Lower leg skin (tissue), 4 donors: ENCODE measurements around the gene CCDC82. TPM values are rescaled to one million over a fixed set of nuclear protein-coding genes. Genes with fewer than 3 reads are reported as not detected.

Experiments used
- DNase-seq, 2 donors: peaks; one replicate each; pipeline ENCODE4 v3.0.0-alpha.2; 2019; ENCODE audit warnings: low spot score in 2 of 2
- H3K4me3 ChIP-seq: fragments of 200-600 bp; sonication (generic); 2 replicates; pipeline ENCODE4 v1.5.1; 2017; ENCODE audit warnings: mild to moderate bottlenecking, low read depth; ENCODE audit not compliant: poor library complexity, severe bottlenecking
- POLR2A ChIP-seq, 2 donors: fragments of 450-650 bp; IDR thresholded peaks; one replicate each; pipeline ENCODE4 v1.6.1; 2016 to 2017; ENCODE audit warnings: antibody characterized with exemption in 2 of 2, mild to moderate bottlenecking in 1 of 2, moderate library complexity in 1 of 2
- WGBS, 2 donors: methylation state at CpG; one replicate each; pipeline ENCODE4 v1.1.5; 2018; 5-methylcytosine and 5-hydroxymethylcytosine counted together
- intact Hi-C: fragments of 100-400 bp; cut with DNase I; formaldehyde crosslinking; loops from one replicate; pipeline ENCODE4 v1.15.0; 2023; ENCODE audit warnings: low total_unique reads
- microRNA counts, 2 donors: library from miRNA; unstranded; fragments of <30 nt; microRNA quantifications; one replicate each; lab custom pipeline; 2016
- microRNA-seq, 2 donors: library from miRNA; unstranded; fragments of <30 nt; microRNA quantifications; one replicate each; pipeline ENCODE4, GENCODE V29; 2016; ENCODE audit warnings: borderline replicate concordance in 2 of 2, borderline number of aligned reads in 1 of 2
- total RNA-seq, 4 donors: library from RNA; depleted of rRNA; stranded (reverse); fragments of >200 nt; gene quantifications; one replicate each; pipeline ENCODE4 v1.1.0, GENCODE V29; 2016
- TF ChIP-seq, protein P1 (sequence below), 3 donors: fragments of 450-650 bp; IDR thresholded peaks; one replicate each; pipeline ENCODE4 v1.5.1; 2016; ENCODE audit warnings: antibody characterized with exemption in 3 of 3, mild to moderate bottlenecking in 3 of 3, moderate library complexity in 2 of 3

CCDC82 gene
- total RNA-seq, 4 donors from 2014 or later = 5.4 to 15.2 (median 7.8) TPM

DNA sequence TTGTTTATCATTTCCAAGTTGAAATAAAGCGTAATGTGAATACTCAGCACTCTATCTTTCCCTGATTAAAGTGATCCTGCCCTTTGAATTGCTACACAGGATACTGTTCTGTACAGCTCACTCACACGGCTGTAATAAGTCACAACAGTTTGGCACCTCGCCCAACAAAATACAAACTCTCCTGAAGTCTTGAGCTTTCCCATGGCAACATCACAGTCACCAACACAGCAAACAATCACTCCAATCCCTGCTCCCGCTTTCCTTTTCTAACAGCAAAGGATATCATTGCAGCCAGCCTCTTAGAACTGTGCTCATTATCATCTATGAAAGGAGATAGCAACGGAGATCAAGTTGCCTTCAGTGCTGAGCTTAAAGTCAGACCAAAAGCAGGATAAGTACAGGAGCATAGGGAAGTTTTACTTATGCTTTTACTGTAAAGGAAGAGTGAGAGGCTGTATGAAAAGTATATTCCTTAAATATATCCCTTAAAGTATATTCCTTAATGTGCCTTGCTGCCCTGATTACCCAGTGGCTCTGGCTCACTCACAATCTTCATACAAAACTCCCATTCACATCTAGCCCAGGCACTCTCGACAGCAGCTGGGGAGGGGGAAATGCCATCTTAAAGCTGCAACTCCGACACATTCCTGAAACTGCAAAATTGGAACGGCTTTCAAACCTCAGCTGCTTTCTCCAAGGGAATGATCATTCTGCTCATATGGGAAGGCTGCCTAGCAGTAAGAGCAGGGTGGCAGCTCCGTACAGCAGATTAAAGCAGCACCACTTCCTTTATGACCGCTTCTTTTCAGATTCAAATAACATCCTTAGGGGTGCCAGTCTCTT lies 82.6 kb downstream of the CCDC82 start:
- peak; percentile 92 to 93 for DNase-seq
- intact Hi-C loops = no loop called here
- no peak overlapping the region for H3K4me3 ChIP-seq
- no peak for TF ChIP-seq POLR2A (IDR thresholded peaks at IDR 0.05)
- TF ChIP-seq, protein P1, sequence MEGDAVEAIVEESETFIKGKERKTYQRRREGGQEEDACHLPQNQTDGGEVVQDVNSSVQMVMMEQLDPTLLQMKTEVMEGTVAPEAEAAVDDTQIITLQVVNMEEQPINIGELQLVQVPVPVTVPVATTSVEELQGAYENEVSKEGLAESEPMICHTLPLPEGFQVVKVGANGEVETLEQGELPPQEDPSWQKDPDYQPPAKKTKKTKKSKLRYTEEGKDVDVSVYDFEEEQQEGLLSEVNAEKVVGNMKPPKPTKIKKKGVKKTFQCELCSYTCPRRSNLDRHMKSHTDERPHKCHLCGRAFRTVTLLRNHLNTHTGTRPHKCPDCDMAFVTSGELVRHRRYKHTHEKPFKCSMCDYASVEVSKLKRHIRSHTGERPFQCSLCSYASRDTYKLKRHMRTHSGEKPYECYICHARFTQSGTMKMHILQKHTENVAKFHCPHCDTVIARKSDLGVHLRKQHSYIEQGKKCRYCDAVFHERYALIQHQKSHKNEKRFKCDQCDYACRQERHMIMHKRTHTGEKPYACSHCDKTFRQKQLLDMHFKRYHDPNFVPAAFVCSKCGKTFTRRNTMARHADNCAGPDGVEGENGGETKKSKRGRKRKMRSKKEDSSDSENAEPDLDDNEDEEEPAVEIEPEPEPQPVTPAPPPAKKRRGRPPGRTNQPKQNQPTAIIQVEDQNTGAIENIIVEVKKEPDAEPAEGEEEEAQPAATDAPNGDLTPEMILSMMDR (IDR thresholded peaks at IDR 0.05) = no peak
- WGBS, 2 donors = 3 to 4% methylated on average over 10 of the region's 10 CpGs

DNA sequence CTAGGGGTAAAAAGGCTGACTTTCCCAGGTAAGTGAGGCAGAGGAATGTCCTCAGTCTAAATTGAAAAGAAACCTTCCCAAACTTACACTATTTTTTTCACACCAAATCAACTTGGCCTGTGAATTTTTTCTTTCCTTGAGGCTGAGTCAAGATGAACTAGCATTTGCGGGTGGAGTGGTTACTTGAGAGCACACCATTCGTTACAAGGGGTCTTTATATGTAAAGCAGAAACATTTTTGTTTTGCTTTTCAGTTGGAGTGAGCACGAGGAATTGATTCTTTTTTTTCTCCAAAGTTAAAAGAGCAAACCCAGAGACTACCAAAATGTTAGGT lies 83.1 kb downstream of the CCDC82 start:
- intact Hi-C loops = no loop called here

DNA sequence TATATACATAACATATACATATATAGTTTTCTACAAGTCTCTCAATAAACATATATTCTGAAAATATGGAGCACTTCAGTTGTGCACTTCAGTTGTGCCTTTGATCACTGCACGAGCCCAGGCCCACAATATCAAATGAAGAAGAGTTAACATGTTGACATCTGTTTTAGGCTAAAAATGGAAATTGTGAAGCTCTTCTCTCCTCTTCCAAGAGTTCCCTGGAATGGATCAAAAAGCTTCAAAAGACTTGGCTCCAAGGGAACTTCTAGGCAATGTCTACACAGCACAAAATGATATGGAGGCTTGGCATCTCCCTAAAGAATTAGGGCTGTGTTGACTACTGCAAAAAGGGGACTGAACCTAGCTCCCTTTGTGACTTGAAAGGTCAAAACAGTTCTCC lies 83.6 kb downstream of the CCDC82 start:
- intact Hi-C loops = no loop called here
- no peak for TF ChIP-seq POLR2A (IDR thresholded peaks at IDR 0.05)
- TF ChIP-seq, protein P1 (IDR thresholded peaks at IDR 0.05) = no peak
- 66 to 67% methylated on average over 1 of the region's 1 CpG for WGBS, 2 donors
- DNase-seq = no peak
- H3K4me3 ChIP-seq = no peak overlapping the region

More for the DNA sequence above, 83.1 kb downstream of the CCDC82 start:
- no peak for DNase-seq
- no peak for TF ChIP-seq POLR2A (IDR thresholded peaks at IDR 0.05)
- TF ChIP-seq, protein P1 (IDR thresholded peaks at IDR 0.05) = no peak
- 11 to 12% methylated on average over 3 of the region's 3 CpGs for WGBS, 2 donors
- H3K4me3 ChIP-seq = no peak overlapping the region

DNA sequence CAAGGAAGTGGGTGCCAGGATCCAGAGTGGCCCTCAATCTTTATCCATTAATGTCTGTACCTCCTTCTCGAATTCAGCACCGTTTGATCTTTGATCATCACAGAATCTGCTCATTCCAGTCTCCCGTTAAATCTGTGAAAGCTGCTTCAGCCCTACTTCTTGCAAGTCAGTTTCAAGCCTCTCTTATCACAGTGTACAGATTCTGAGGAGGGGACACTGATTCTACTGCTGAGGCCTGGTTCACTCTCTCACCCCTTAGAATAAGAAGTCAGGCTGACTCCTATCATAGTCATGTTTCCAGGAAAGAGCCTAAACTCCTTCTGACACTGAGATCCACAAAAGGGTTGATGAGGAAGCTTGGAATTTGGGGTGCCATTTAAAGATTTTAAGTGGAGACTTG lies 85.7 kb downstream of the CCDC82 start:
- no peak overlapping the region for H3K4me3 ChIP-seq
- 89 to 96% methylated on average over 3 of the region's 3 CpGs for WGBS, 2 donors
- intact Hi-C loops = no loop called here
- no peak for DNase-seq
- no peak for TF ChIP-seq POLR2A (IDR thresholded peaks at IDR 0.05)
- TF ChIP-seq, protein P1 (IDR thresholded peaks at IDR 0.05) = no peak

DNA sequence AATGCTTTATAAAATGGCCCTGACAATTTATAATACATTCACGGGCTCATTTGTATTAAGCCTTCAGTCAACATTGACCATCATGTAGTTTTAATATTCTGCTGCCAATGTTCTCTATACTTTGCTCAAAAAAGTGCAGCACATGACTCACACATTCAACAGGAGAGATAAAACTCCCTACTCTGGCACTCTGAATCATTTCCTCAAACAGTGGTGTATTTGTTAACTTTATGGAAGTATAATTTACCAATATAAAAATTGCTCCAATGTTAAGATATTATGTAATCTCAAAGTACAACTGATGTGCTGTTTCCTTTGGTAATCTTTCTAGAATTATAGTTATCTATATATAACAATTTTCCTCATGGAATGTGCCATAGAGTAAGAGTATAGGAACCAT lies 86.6 kb downstream of the CCDC82 start:
- DNase-seq = no peak
- no peak overlapping the region for H3K4me3 ChIP-seq
- intact Hi-C loops = no loop called here
- 37 to 39% methylated on average over 1 of the region's 1 CpG for WGBS, 2 donors
- TF ChIP-seq, protein P1 (IDR thresholded peaks at IDR 0.05) = no peak
- no peak for TF ChIP-seq POLR2A (IDR thresholded peaks at IDR 0.05)

MicroRNAs within 50 kb of the gene (microRNA counts, 767-probe panel; counts per million panel counts)
- microRNA hsa-miR-1260b (lab: Ali Mortazavi, UCI) = 0 to 358 counts per million in 2 donors

Small RNAs within 50 kb of the gene (microRNA-seq; reads per million reads assigned to microRNA genes)
- 0.57 to 2.0 reads per million in 2 donors for gene MIR1260B

Other genes with a start within 250 kb of the CCDC82 start
- 10 to 100 TPM; 17.6 to 31.6 (median 25.8) TPM for gene MAML2, start 46.7 kb downstream of the CCDC82 start, total RNA-seq
- 10 to 100 TPM in 1 of 4 donors, 1 to 10 TPM in 3; 4.0 to 10.2 (median 5.3) TPM for gene JRKL, start 101 bp upstream of the CCDC82 start, total RNA-seq